GM18526 (cell line): ENCODE results near the gene FBXL17.

Experiments used
- POLR2A ChIP-seq: IDR thresholded peaks from 3 replicates; pipeline ENCODE4 v1.6.1; 2011; ENCODE audit not compliant: insufficient read length; ENCODE audit errors: extremely low read depth

FBXL17 gene

DNA sequence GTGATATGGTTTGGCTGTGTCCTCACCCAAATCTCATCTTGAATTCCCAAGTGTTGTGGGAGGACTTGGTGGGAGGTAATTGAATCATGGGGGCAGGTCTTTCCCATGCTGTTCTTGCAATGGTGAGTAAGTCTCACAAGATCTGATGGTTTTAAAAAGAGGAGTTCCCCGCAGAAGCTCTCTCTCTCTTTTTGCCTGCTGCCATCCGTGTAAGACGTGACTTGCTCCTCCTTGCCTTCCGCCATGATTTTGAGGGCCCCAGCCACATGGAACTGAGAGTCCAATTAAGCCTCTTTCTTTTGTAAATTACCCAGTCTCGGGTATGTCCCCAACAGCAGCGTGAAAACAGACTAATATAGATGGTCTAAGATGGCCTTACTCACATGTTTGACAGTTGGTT, 210.1 kb downstream of the FBXL17 start:
- TF ChIP-seq POLR2A: no peak

GRCh38 chr5:108168915-108169314, 213.0 kb downstream of the FBXL17 start:
- no peak for TF ChIP-seq POLR2A

- no peak for TF ChIP-seq POLR2A
Observed at GRCh38 chr5:108167174-108167573, 214.7 kb downstream of the FBXL17 start.

DNA sequence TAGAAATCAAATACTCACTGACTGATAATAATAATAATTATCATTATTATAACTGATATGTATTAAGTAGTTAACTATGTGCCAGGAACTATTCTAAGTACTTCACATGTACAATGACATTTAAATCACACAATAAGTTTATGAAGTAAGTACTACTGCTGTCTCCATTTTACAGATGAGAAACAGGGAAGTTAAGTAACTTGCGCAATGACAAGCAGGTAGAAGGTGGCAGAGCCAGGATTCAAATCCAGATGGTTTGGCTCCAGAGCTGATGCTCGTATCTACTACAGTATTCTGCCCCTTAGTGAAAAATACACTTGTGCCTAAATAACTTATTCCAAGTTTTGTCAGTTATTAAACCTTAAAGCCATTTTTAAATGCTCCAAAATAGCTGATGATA, 217.3 kb downstream of the FBXL17 start:
- no peak for TF ChIP-seq POLR2A

GRCh38 chr5:108149369-108149768, 232.5 kb downstream of the FBXL17 start:
- no peak for TF ChIP-seq POLR2A

DNA sequence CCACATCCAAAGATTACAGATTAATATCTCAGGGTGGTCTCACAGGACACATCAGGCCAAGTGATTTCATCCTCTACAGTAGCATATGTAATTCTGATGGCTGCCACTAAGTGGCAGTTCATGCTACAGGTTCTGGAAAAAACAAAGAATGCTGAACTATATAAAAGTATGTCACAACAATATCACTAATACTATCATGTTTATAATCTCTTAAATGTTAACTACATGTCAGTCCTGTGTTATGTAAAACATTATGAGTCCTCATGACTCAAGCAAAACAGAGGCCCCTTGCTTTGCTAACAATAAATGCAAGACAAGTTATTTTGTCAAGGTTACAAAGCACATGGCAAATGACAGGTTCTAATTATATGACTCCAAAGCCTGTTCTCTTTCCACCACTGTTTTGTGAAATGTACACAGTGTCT, 233.2 kb downstream of the FBXL17 start:
- no peak for TF ChIP-seq POLR2A

DNA sequence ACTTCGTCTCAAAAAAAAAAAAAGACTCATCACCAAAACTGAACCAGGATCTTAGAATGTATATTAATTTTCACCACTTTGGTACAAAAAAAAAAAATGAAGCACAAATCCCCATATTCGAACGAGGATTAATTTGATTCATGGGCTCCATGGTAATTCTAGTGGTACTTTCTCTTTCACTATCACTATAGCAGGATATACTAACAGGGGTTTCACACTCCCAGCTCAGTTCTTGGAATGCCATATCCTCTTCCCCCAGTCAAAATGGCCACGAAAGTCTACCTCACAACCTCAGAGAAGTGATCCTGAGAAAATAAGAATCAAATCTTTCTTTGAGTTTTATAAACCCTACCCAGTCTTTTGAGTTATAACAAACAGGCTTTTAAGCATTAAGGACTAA, 235.7 kb downstream of the FBXL17 start:
- TF ChIP-seq POLR2A: no peak

- TF ChIP-seq POLR2A: no peak
Observed at GRCh38 chr5:108145351-108145750, 236.5 kb downstream of the FBXL17 start.

DNA sequence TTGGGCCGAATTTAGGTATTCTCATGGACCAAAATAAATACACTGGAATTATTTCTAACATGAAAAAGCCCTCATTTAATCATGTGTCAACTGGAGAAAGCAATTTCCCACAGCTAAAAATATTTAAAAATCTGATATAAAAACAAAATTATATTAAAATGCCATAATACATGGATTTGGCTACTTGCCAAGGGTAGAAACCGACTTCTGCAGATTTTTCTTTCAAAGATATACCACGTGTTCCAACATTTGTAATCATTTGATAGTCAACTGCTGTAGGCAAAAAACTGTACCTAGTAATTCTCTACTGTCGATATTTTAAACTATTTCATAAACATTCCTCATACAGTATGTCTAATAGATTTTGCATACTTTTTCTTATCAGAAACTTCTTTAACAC, 237.6 kb downstream of the FBXL17 start:
- no peak for TF ChIP-seq POLR2A

DNA sequence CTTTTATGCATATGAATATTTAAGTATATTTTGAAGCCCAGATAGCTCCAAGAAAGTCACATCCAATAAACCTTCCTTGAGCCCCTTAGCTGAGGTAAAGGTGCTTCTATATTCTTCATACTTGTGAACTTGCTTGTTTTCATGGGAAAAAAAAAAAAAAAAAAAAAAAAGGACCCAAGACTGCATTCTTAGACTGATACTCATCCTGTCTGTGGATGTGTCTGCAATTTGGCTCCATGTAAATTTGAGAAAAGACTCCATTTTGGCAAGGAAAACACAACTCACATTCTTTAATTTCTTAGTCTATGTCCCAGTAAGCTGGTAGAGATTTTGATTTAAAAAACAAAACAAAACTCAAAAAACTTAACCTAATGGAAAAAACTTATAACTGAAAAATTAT, 238.3 kb downstream of the FBXL17 start:
- no peak for TF ChIP-seq POLR2A

DNA sequence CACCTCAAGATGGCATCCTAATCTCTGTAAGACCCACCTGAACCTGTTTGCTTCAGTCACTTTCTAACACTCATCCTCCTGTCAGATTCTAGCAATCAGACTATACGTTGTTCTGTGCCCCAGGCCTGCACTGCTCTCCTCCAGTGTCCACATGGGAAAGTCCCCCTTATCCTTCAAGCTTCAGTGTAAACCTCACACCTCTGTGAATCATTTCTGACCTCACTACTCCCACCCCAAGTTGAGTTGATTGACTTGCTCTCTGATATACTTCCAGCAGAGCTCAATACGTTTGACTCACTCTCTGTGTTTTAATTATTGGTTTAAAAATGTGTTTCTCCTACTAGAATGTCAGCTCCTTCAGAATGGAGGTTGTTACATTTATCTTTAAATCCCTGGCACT, 240.2 kb downstream of the FBXL17 start:
- TF ChIP-seq POLR2A: no peak

- TF ChIP-seq POLR2A: no peak
Observed at GRCh38 chr5:108136493-108136892, 245.4 kb downstream of the FBXL17 start.

DNA sequence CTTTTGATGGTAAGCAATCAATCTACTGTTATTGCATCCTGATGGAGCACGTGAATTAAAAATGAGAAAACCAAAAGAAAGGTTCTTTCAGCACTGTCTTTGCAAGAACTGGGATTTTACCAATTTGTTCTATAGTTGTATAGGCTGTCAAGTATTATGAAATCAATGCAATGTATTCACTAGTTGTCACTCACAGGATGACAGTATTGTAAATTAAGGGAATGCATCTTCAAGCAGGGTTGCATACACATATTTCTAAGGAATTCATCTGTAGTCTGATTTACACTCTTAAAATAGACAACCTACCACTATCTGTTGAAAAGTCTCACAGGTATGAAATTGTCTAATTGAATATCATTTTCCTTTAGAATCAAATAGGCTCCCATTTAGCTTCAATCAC, 252.8 kb downstream of the FBXL17 start:
- no peak for TF ChIP-seq POLR2A

DNA sequence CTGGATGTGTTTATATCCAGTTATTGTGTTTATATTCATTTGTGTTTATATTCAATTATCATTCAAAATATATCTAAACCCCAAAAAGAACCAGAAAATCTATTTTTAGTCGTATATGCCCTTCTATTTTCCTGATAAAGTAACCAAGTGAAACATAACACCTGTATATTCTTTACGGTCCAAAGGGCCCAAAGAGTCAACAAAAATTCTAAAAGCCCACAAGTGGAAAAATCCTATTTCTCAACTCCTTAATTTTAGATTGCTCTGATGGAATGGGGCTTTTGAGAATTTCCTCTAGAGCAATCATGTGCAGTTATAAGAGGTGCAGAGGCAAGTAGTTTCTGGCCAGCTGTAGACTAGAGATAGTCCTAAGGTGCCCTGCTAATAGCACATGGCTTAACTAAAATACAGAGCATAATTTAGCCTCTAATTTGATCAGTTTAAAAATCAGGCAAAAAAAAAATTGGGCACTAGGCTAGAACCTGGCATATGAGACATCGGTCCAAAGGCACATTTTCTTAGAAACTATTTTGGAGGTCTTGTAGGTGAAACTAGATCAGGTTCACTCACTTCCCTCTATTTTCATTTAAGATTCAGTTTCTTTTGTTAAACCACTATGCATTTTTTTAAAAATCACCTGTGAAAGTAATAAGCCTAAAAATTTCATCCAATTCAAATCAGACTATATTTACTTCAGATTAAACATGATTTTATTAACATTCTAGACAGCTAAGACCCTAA, 256.0 kb downstream of the FBXL17 start:
- no peak for TF ChIP-seq POLR2A

DNA sequence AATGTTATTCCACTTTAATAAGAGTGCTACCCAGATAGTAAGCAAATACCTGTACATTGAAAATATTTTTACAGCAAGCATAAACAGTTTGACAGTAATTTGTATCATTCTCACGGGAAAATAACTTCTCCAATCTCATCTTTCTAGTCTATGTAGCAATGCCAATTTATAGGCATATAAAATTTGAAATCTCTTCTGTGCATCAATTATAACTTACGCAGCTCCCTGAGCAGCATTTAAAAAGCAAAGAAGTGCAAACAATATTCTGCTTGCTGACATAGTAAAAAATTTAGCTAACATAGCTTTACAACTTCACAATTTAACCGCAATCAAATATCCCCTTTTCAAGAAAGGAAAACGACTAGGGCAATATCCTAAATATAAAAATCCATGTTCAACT, 257.3 kb downstream of the FBXL17 start:
- TF ChIP-seq POLR2A: no peak

DNA sequence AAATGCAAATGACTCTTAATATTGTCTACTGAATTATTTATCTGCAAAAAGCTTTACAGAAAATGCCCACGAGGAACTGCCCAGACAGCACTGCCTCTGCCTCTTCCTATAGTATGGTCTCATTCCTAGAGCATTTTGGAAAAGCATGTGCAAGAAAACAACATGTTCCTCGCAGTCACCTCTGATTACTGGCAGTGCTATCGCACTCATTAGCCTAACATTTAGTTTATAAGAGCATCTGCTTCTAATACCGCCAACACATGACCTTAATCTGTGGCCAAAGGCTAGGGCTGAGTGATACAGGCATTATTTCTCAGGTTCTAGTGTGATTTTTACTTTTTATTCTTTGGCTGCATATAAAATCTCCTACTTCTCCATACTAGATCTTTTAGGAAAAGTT, 259.2 kb downstream of the FBXL17 start:
- no peak for TF ChIP-seq POLR2A

DNA sequence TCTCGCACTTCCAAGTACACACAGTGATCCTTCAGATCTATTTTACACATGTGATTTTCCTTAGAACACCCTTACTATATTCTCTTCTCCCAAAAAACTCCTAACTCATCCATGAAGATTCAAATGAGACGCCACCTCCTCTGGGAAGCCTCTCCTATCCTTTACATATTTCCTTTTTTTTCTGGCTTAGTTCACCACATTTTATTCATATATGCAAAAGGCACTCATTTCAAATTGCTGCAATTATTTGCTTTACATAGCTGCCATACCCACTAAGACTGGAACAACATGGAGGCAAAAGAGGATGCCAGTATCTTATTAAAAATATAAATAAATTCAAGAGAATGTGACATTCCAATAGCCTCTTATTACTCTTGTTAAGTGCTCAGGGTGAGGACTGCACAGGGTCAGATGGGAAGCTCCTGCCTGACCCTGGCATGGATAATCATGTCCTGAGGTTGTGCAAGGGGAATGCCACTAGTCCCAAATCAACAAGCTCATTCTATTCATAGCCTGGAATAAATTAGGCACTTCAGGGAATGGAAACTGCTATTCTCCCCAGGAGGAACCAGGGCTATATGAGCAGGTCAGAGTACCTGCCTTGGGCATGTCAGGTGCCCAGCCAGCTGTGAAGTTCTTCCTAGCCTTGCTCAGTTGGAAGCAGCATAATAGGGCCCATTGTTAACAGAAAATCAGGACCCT, 262.9 kb downstream of the FBXL17 start:
- TF ChIP-seq POLR2A: no peak

DNA sequence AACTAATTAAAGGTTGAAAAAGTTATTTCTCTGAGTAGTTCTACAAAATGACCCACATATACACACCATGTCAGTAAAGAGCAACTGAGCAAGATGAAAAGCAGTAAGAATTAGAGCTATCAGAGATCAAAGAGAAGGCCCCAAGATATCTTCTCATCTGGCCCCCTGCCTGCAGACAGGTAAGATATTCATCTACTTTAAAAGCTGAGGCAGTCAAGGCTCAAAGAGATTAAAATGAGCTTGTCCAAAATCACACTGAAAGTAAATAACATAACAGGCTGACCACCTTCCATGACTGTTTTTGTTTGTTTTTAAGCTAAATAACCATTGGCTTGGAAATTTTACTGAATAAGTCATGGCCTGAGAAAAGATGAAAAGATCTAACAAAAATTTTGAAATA, 266.2 kb downstream of the FBXL17 start:
- TF ChIP-seq POLR2A: no peak

DNA sequence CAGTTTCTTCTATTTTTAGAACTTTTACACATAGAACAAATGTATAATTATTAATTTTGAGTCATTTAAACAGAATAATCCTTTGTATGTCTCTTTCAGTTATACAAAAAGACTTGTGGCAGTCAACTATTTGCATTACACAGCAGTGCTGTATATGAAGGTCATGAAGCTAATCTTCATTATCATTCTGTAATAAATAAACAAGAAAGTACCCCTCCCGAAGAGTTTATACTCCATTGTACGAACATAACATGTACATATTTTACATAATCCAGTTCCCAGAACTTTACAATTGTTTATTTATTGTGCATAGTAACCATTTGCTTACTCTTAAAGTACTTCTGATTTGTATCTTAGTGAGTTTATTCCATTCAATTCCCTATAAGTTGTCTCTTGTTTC, 267.9 kb downstream of the FBXL17 start:
- no peak for TF ChIP-seq POLR2A
